Vagina (tissue), 2 donors: ENCODE results near the gene EFCC1. TPM values are rescaled to one million over a fixed set of nuclear protein-coding genes. Genes with fewer than 3 reads are reported as not detected.

Experiments used
- DNase-seq, 2 donors: peaks; one replicate each; pipeline ENCODE4 v3.0.0-alpha.2; 2017; ENCODE audit errors: extremely low spot score in 2 of 2
- H3K27ac ChIP-seq: fragments of 200-600 bp; sonication (generic); one replicate; pipeline ENCODE4 v1.5.1; 2019
- H3K27me3 ChIP-seq: fragments of 200-600 bp; sonication (generic); one replicate; pipeline ENCODE4 v1.5.1; 2019
- H3K36me3 ChIP-seq, 2 donors: fragments of 200-600 bp; sonication (generic); one replicate each; pipeline ENCODE4 v1.5.1; 2017 to 2019
- H3K4me1 ChIP-seq: fragments of 200-600 bp; sonication (generic); one replicate; pipeline ENCODE4 v1.5.1; 2019
- H3K4me3 ChIP-seq, 2 donors: fragments of 200-600 bp; sonication (generic); 1 replicate in 1 of 2; 2 replicates in 1 of 2; pipeline ENCODE4 v1.5.1; 2016 to 2019
- H3K9me3 ChIP-seq: fragments of 200-600 bp; sonication (generic); one replicate; pipeline ENCODE4 v1.5.1; 2019
- POLR2A ChIP-seq, 2 donors: fragments of 450-650 bp; IDR thresholded peaks; one replicate each; pipeline ENCODE4 v1.6.1; 2017; ENCODE audit warnings: antibody characterized with exemption in 2 of 2, mild to moderate bottlenecking in 2 of 2, moderate library complexity in 2 of 2
- POLR2AphosphoS5 ChIP-seq, 2 donors: sonication (generic); formaldehyde crosslinking; IDR thresholded peaks; one replicate each; pipeline ENCODE4 v1.9.0; 2017; ENCODE audit warnings: antibody characterized with exemption in 2 of 2, mild to moderate bottlenecking in 2 of 2, low read depth in 1 of 2; ENCODE audit not compliant: insufficient read depth in 1 of 2
- intact Hi-C: fragments of 100-400 bp; cut with DNase I; formaldehyde crosslinking; loops from one replicate; pipeline ENCODE4 v1.15.1; 2023
- total RNA-seq: library from RNA; depleted of rRNA; stranded (reverse); fragments of >200 nt; gene quantifications from one replicate; pipeline ENCODE4 v1.2.3, GENCODE V29; 2016
- TF ChIP-seq, protein P1 (sequence below), 3 experiments: fragments of 450-650 bp in 2 of 3; fragments of 200-600 bp in 1 of 3; sonication (generic) in 1 of 3; IDR thresholded peaks; one replicate each; pipeline ENCODE4 v1.5.1; 2017 to 2019; ENCODE audit warnings: antibody characterized with exemption in 3 of 3, mild to moderate bottlenecking in 2 of 3, moderate library complexity in 2 of 3

The EFCC1 gene
- total RNA-seq, 1 donor from 2014 or later, result 3.7 TPM

DNA sequence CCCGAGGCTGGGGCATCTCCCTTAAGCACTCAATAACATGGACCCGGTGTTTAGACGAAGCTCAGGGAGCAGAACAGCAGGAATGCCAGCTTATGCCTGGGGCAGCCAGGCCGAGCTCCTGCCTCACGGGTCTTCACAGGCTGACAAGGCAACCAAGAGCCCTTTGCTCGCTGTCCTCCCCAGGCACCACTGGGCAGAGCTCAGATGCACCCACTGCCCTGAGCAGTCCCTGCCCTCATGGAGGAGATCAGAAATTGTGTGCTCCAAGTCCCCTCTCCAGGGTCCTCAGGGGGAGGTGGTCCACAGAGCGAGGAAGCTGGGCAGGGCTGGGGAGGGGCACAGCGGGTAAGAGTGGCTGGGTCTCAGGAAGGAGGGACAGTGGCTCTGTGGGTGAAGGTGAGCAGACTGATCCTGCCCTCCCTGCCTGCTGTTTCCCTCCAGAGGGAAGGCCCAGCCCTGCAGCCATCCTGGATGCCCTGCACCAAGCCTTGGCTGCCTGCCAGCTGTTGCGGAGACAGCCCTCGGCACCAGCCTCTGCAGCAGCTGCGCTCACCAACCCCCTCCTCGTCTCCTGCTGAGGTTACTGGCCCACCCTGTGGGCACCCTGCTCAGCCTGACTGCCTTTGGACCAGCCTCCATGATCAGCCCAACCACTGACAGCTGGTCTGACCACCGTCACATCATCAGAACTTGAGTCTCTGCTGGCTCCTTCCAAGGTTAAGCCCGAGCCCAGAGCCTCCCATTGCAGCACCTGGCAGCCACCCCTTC lies 38.4 kb downstream of the EFCC1 start:
- H3K27ac ChIP-seq, result no peak overlapping the region
- intact Hi-C loops, result no loop called here
- H3K27me3 ChIP-seq, result no peaks in the 10 kb centered on the region
- H3K36me3 ChIP-seq, result no peaks in the 10 kb centered on the region
- TF ChIP-seq POLR2A (IDR thresholded peaks at IDR 0.05) (no peak), POLR2AphosphoS5 (IDR thresholded peaks at IDR 0.05; ENCODE audit: insufficient read depth in 1 of 2, low read depth in 1 of 2) (no peak)
- TF ChIP-seq, protein P1, sequence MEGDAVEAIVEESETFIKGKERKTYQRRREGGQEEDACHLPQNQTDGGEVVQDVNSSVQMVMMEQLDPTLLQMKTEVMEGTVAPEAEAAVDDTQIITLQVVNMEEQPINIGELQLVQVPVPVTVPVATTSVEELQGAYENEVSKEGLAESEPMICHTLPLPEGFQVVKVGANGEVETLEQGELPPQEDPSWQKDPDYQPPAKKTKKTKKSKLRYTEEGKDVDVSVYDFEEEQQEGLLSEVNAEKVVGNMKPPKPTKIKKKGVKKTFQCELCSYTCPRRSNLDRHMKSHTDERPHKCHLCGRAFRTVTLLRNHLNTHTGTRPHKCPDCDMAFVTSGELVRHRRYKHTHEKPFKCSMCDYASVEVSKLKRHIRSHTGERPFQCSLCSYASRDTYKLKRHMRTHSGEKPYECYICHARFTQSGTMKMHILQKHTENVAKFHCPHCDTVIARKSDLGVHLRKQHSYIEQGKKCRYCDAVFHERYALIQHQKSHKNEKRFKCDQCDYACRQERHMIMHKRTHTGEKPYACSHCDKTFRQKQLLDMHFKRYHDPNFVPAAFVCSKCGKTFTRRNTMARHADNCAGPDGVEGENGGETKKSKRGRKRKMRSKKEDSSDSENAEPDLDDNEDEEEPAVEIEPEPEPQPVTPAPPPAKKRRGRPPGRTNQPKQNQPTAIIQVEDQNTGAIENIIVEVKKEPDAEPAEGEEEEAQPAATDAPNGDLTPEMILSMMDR (IDR thresholded peaks at IDR 0.05), result no peak
- DNase-seq, result no peak
- no peaks in the 10 kb centered on the region for H3K9me3 ChIP-seq
- H3K4me1 ChIP-seq, result no peaks in the 10 kb centered on the region
- H3K4me3 ChIP-seq, result no peak overlapping the region

DNA sequence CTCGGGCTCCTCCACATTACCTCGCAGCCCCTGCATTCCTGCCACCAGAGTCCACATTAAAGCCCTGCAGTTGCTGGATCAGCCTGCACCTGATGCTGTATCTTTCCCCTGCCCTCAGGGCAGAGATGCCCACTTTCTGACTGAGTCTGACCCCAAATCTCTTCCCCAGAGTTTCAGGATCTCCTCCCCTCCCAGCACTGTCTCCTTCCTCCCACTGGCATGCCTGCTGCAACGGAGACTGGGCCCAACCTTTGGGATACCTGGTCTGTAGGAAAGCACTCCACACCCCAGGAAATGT lies 38.9 kb downstream of the EFCC1 start:
- H3K36me3 ChIP-seq, result no peaks in the 10 kb centered on the region
- H3K27ac ChIP-seq, result no peak overlapping the region
- intact Hi-C loops, result no loop called here
- no peaks in the 10 kb centered on the region for H3K4me1 ChIP-seq
- DNase-seq, result no peak
- no peaks in the 10 kb centered on the region for H3K9me3 ChIP-seq
- no peak overlapping the region for H3K4me3 ChIP-seq
- TF ChIP-seq POLR2AphosphoS5 (IDR thresholded peaks at IDR 0.05; ENCODE audit: insufficient read depth in 1 of 2, low read depth in 1 of 2) (no peak), POLR2A (IDR thresholded peaks at IDR 0.05) (no peak)
- TF ChIP-seq, protein P1 (IDR thresholded peaks at IDR 0.05), result no peak
- H3K27me3 ChIP-seq, result no peaks in the 10 kb centered on the region

DNA sequence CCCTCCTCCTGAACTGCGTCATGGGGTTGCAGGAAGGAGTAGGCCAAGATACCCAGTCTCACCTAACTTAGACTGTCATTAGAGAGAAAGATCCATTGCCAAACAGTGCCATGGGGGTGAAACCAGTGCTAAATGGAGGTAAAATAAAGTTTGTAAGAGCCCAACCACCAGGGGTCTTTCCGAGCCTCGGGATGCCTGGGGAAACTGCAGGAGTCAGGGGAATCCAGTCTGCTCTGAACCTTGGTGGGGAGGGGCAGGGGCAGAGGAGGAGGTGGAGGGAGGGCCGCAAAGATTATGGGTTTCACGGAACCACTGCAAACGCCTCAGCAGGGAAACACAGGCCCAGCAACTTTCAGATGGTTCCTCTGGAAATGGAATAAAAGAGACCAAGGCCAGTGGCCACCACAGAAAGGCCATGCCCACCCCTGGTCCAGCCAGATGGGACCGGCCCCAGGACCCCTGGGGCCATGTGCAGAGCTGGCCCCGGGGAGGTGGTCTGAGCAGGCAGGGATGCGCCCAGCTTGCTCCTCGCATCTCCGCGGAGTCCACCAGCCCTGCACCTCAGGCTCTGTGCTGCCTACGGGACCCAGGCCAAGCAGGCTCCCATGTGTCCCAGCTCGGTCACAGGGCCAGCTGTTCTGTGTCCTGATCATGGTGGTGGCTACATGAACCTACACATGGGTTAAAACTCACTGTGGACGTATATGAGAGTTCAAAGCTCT lies 39.6 kb downstream of the EFCC1 start:
- Histone ChIP-seq H3K9me3 (no peaks in the 10 kb centered on the region), H3K4me3 (no peak overlapping the region), H3K27ac (no peak overlapping the region), H3K4me1 (peaks cover 5% of the 10 kb centered on the region), H3K27me3 (no peaks in the 10 kb centered on the region), H3K36me3 (no peaks in the 10 kb centered on the region)
- no peak for TF ChIP-seq POLR2AphosphoS5 (IDR thresholded peaks at IDR 0.05; ENCODE audit: insufficient read depth in 1 of 2, low read depth in 1 of 2)
- no peak for DNase-seq
- intact Hi-C loops, result no loop called here

DNA sequence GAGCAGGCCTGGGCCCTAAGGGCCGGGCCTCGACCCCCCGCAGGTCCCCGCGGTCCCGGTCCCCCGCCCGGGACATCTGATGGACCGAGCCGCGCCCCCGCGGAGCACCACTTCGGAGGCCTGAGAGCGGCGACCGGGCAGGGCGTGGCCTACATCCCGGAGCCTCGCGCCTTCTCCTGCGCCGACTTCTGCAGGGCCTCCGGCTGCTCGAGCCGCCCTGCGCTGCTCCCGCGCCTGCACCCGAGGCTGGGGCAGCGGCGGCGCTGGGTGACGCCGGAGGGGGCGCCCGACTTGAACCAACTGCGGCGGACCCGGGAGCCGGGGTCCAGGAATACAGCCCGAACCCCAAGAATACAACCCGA lies 44.6 kb downstream of the EFCC1 start:
- intact Hi-C loops, result no loop called here
- no peak for DNase-seq
- no peak for TF ChIP-seq POLR2AphosphoS5 (IDR thresholded peaks at IDR 0.05; ENCODE audit: insufficient read depth in 1 of 2, low read depth in 1 of 2)
- Histone ChIP-seq H3K27ac (no peak overlapping the region), H3K9me3 (no peaks in the 10 kb centered on the region), H3K27me3 (no peaks in the 10 kb centered on the region), H3K36me3 (no peaks in the 10 kb centered on the region), H3K4me1 (peaks cover 11% of the 10 kb centered on the region), H3K4me3 (peak overlapping the region; percentile 20 to 35)

DNA sequence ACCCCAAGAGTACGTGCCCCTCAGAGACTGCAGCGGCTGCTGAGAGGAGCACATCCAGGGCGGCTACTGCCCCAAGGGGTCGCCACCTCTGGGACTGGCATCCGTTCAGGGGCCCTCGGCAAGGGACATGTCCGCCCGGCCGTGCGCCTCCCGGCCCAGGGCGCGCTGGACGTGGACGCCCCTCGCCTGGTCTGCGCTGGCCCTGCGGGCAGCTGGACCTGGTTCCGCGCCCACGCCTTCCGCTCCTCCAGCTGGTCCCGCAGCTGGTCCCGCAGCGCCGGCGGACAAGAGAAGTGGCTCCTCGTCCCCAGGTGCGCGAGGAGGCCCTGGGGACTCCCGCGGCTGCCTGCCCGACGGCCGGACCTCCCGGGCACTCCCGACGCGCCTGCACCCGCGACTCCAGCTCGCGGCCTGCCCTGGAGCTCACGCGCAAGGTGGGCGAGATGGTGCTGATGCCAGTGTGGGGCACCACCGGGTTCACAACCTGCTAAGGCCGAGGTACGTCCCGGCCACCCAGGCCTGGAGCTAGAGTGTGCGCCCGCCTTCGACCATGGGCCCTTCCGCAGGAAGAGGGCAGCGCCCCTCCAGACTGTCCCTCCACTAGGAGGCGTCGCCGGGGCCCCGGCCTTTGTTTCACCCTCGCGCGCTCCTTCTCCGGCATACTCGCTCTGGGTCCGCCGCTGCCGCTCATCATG lies 45.1 kb downstream of the EFCC1 start:
- peaks cover 11% of the 10 kb centered on the region for H3K4me1 ChIP-seq
- TF ChIP-seq, protein P1 (IDR thresholded peaks at IDR 0.05), result no peak
- TF ChIP-seq POLR2A (IDR thresholded peaks at IDR 0.05) (no peak), POLR2AphosphoS5 (IDR thresholded peaks at IDR 0.05; ENCODE audit: insufficient read depth in 1 of 2, low read depth in 1 of 2) (no peak)
- intact Hi-C loops, result no loop called here
- no peaks in the 10 kb centered on the region for H3K27me3 ChIP-seq
- no peaks in the 10 kb centered on the region for H3K36me3 ChIP-seq
- DNase-seq, result no peak
- no peak overlapping the region for H3K27ac ChIP-seq
- peak overlapping the region; percentile 20 to 35 for H3K4me3 ChIP-seq
- no peaks in the 10 kb centered on the region for H3K9me3 ChIP-seq
